Renal pelvis (tissue), 12 donors: ENCODE results near the gene TEX26. TPM values are rescaled to one million over a fixed set of nuclear protein-coding genes. Genes with fewer than 3 reads are reported as not detected.

Experiments used
- DNase-seq: peaks from one replicate; pipeline ENCODE4 v3.0.0-alpha.2; 2013
- long read RNA-seq, 16 experiments: transcript quantifications; one replicate each; lab custom pipeline, GENCODE V29; 2026
- polyA plus RNA-seq, 3 donors: library from polyadenylated mRNA; unstranded; fragments of 120-200 nt; gene quantifications; one replicate each; pipeline ENCODE4 v1.2.1, GENCODE V29; 2013; ENCODE audit not compliant: insufficient read length in 3 of 3

The TEX26 gene
- polyA plus RNA-seq, result 1 to 10 TPM; 1.3 to 1.9 (median 1.5) TPM
- long read RNA-seq, donor 1, result 0 reads
- long read RNA-seq, donor 2, result 0 reads
- long read RNA-seq, donor 3, result 0 reads
- long read RNA-seq, donor 4, result 0 reads
- long read RNA-seq, donor 5, result 0 reads
- long read RNA-seq, donor 6, result 0 reads
- long read RNA-seq, donor 7, result 0 reads
- long read RNA-seq, donor 8, result 0 reads
- long read RNA-seq, donor 9, result 0 reads
- long read RNA-seq, donor 10, result 0 reads
- long read RNA-seq, donor 11, result 0 reads
- long read RNA-seq, donor 12, result 0 reads
- long read RNA-seq, donor 13, result 0 reads
- long read RNA-seq, donor 14, result 0 reads
- long read RNA-seq, donor 15, result 0 reads
- long read RNA-seq, donor 16, result 0 reads

- peak; percentile 50 for DNase-seq
These were observed at the start of gene TEX26 for GRCh38 chr13:30932481-30933353. TSS of gene TEX26 (plus strand) at chr13:30932656. CDS start at chr13:30932716, 60 bp downstream.

- no peak for DNase-seq
These were observed 49.3 kb upstream of the TEX26 start for GRCh38 chr13:30882996-30883766.

GRCh38 chr13:30884543-30884942 is 47.9 kb upstream of the TEX26 start:
- DNase-seq, result no peak

- no peak for DNase-seq
These were observed 43.2 kb upstream of the TEX26 start for GRCh38 chr13:30889196-30889690.

GRCh38 chr13:30892966-30893365 is 39.5 kb upstream of the TEX26 start:
- DNase-seq, result no peak

- no peak for DNase-seq
These were observed 36.7 kb upstream of the TEX26 start for GRCh38 chr13:30895773-30896172.

GRCh38 chr13:30898070-30898469 is 34.4 kb upstream of the TEX26 start:
- DNase-seq, result no peak

GRCh38 chr13:30898678-30899241 is 33.7 kb upstream of the TEX26 start:
- no peak for DNase-seq

GRCh38 chr13:30900436-30900835 is 32.0 kb upstream of the TEX26 start:
- DNase-seq, result no peak

GRCh38 chr13:30900952-30901749 is 31.3 kb upstream of the TEX26 start:
- no peak for DNase-seq

- no peak for DNase-seq
These were observed 28.4 kb upstream of the TEX26 start for GRCh38 chr13:30904043-30904442.

GRCh38 chr13:30905932-30906383 is 26.5 kb upstream of the TEX26 start, which contains the start of gene MEDAG:
TSS of gene MEDAG (plus strand) at chr13:30906271. CDS start at chr13:30906516, 245 bp downstream.
- DNase-seq, result no peak

- DNase-seq, result no peak
These were observed 25.9 kb upstream of the TEX26 start for GRCh38 chr13:30906411-30907051.

GRCh38 chr13:30907121-30907861 is 25.2 kb upstream of the TEX26 start:
- no peak for DNase-seq

- DNase-seq, result no peak
These were observed 24.0 kb upstream of the TEX26 start for GRCh38 chr13:30908416-30908980.

- DNase-seq, result no peak
These were observed 21.8 kb upstream of the TEX26 start for GRCh38 chr13:30910676-30911075.

GRCh38 chr13:30915691-30916541 is 16.5 kb upstream of the TEX26 start:
- no peak for DNase-seq

GRCh38 chr13:30916991-30917390 is 15.5 kb upstream of the TEX26 start:
- DNase-seq, result no peak
